SKM-1 treated with dmso at 0.1 percent for 144 hours (cell line): ENCODE data around the gene CBFA2T3.

Source experiments
- DNase-seq: peaks from one replicate; lab custom pipeline; 2025; ENCODE audit not compliant: unreplicated experiment; lab: John Stamatoyannopoulos, UW

Gene CBFA2T3

DNA sequence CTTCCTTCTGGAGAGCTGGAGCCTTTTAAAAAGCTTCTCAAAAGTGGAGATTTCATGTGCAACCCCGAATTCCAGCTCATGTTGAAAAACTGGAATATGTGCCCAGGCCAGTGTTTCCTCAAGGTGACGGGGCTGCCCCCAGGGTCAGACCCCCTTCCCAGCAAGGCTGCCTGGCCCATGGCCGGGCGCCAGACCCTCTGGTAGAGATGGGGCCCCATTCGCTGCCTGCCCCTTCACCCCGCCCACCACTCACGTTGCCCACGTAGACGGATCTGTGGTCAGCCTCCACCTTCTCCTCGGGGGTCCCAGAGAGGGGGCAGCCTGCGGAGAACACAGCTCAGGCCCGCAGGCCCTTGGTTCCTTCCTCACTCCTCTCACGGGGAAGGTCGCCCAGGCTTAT, 111.7 kb downstream of the CBFA2T3 start:
- no peak for DNase-seq

DNA sequence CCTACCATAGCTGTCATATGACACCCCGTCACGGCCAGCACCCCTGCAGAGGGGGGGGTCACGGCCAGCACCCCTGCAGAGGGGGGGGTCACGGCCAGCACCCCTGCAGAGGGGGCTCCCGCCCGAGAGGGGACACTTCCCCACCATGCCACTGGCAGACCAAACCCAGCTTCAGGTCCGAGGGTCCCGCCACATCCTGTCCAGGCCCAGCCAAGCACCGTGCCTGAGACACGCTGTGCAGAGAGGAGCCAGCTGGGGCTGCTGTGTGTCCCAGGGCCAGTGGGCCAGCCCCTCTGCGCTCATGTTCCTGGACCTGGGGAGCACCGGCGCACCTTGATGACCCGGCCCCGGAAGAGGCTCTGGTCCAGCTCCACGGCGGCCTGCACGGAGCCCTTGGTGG, 112.5 kb downstream of the CBFA2T3 start:
- DNase-seq: no peak

DNA sequence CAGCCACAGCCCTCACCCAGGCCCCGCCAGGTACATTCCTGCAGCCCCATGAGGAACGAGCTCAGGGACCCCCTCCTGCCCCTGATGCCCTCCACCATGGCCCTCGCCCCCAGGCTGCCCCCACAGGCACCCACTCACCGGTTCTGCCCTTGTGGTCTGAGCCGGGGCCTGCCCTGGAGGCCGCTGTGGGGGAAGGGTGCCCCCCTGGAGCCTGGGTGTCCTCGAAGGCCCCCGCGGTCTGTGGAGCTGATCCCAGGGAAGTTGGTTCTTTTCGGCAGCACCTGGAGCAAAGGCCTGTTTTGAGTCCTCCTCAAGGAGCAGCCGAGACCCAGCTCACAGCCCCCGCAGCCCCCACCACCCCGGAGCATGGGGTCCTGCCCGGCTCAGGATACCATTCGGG, 112.9 kb downstream of the CBFA2T3 start:
- DNase-seq: no peak

DNA sequence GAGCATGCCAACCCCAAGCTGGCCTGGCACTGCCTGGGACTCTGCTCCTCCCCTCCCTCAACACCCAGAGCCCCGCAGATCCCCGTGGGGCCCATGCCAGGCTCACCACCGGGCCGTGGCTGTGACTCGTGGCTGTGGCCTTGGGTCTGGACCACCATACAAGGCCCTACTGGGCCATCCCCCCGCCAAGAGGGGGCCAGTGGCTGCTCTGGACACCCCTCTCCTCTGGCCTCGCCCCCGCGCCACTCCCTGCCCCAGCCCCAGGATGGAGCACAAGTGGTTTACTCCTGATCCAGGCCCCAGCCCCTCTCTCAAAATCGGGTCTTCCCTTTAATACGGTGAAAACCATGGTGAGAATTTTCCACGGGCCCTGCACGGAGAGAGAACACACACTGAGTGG, 113.6 kb downstream of the CBFA2T3 start:
- no peak for DNase-seq

DNA sequence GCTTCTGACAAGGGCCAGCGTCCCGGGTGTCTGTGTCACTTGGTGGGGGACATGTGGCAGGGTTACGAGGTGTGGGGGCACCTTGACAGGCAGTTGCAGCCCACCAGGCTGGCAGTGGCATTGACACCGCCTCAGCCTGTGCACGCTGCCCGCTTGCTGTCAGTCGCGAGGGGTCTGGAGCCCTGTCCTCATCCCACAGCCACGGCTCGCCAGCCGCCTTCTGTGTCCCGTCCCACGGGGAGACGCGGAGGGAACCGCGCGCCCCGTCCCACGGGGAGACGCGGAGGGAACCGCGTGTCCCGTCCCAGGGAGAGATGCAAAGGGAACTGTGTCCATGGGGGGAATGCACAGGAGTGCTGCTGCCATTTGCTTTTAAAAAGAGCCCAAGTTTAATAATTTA, 114.0 kb downstream of the CBFA2T3 start:
- no peak for DNase-seq

DNA sequence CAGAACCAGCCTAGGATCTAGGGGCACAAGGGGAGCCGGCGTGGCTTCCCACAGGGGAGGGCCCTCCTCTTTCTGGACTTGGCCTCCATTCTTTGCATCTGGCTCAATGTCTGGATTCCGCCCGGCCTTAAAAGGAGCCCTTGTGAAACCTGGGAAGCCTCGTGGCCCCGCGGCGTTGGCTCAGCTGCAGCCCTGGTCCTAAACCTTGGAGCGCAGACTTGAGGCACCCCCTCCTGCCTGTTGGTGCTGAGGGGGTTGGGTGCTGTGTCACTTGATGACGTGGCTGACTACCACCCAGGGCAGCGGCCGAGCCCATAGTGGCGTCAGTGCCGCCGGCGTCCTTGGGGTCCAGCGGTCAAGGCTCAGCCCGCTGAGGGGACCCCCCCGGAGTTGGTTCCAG, 115.6 kb downstream of the CBFA2T3 start:
- no peak for DNase-seq

DNA sequence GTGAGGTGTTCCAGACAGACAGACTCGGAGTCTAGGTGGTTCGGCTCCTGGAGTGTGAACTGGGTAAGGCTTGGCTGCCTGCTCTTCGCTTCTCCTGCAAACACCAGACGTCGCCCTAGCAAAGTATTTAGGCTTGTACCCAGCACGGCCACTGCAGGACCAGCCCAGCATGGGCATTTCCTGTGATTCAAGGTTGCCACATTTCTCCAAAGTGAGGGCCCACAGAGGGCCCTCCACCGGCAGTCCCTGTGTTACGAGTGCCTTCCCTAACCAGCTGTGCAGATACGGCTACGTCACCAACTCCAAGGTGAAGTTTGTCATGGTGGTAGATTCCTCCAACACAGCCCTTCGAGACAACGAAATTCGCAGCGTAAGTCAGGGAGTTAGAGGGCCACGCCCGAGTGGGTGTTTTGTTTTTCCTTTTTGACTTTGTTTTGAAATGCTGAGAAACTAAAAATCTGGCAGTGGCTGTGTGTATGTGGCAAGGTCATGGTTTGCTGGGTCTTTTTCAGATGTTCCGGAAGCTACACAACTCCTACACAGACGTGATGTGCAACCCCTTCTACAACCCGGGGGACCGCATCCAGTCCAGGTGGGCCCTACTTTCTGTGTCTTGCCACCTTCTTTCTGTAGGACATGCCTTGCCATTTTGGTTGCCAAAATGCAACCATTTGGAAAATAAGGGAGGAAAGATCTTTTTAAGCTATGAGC, 117.5 kb downstream of the CBFA2T3 start:
- DNase-seq: no peak

DNA sequence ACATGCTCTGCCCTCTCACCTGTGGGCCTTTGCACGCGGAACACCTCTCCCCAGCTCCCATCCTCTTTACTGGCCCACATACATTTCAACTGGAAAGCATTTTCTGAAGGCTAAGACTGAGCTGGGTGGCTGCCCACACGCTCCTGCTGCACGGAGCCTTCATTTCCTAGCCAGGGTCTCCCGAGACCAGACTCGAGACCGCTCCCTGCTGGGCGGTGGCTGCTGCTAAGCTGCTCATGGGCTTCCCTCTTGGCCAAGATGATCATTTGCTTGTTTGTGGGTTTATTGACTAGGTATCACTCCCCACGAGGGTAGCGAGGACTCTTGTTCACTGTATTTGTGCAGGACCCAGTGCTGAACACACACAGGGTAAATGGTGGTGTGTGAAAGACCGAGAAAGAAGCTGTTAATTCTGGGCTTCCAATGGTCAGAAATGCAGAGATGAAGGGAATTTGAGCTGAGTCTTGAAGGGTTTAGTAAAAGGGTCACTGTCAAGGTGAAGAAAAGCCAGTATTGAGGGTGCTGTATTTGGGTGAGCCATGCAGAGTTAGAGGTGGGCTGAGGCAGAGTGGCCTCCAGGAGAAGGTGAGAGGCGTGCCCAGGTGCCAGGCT, 119.2 kb downstream of the CBFA2T3 start:
- DNase-seq: peak; percentile 78

DNA sequence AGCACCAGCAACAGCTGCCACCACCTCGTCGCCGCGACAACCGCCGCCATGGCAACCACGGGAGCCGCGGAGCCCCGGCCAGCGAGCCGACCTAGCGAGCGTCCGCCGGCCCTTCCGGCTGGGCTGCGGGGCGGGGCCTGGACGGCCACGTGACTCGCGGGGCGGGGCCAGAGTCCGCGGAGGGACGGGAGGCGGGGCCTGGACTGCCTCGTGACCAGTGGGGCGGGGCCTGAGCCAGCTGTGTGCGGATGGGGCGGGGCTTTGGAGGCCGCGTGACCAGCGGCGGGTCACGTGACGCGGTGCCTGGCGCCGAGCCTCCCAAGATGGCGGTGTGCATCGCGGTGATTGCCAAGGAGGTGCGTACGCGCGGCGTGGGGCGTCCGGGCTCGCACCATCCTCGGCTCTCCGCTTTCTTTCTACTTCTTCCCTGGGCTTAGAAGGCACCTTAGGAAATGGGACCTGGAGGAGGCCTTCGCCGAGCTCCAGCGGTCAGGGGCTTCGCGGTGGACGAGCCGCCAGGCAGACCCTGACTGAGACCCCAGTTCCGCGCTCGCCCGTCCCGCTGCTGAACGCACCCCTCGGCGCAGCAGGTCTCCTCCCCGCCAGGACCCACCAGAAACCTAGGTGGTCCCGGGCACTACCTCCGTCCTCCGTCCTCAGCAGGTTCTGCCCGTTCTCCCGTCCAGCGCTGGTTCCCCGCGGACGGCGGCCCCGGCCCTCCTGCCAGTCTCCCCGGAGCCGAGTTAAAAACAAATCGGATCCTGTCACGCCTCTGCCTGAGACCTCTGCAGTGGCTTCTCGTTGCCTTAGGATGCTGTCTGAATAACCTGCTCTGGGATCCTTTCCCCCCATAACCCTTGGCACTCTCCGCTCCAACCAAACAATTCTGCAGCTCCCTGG, 119.9 kb downstream of the CBFA2T3 start, which contains the start of the genes GALNS and TRAPPC2L:
Gene GALNS (minus strand): TSS at position 120 of the 900 bp plus-strand sequence. CDS start 70 bp downstream, at position 50.
Gene TRAPPC2L (plus strand): TSS at position 300 of the 900 bp plus-strand sequence. CDS start 24 bp downstream, at position 324.
- peak; percentile 92 for DNase-seq

DNA sequence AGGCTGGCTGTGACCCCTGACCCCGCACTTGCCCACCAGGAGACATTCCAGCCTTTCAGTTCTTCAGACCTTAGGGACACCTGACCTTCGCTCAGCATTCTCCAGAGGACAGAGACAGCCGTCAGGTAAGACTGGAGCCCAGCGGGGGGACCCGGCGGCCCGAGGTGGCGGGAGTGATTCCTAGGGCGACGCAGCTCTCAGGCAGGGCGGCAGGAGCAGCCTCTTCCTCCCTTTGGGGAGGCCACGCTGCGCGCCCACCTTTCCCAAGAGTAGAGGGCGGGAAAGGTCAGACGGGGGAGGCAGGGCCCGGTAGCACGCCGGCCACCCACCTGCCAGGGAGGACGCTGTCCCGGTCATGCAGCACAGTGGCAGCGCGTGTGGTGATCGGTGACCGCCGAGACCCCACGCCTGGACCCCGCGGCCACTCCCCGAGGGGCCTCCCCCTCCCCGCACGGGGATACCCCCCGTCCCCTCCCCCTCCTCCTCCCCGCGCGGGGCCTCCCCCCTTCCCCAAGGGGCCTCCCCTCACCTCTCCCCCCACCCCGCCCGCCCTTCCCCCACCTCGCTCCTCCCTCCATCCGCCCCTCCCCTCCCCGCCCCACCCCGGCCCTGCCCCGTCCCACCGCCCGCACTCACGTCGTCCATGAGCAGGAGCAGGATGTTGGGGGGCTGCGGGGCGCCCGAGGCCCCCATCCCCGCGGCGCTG, 120.7 kb downstream of the CBFA2T3 start:
- no peak for DNase-seq

DNA sequence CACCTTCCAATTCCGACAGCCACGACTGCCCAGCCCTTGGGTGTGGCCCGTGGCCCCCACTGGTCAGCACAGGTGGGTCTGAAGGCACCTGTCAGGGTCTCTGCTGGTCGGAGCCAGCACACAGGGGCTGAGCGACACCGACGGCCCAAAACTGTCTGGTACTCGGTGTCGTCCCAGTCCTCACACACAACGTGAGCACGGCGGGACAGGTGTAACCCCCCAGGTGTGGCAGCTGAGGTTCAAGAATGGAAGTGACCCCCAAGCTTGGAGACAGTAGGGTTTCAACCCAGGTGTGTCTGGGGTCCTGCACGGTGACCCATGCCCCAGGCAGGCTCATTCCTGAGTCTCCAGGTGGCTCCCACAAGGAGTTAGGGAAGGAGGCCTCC, 121.3 kb downstream of the CBFA2T3 start:
- no peak for DNase-seq

DNA sequence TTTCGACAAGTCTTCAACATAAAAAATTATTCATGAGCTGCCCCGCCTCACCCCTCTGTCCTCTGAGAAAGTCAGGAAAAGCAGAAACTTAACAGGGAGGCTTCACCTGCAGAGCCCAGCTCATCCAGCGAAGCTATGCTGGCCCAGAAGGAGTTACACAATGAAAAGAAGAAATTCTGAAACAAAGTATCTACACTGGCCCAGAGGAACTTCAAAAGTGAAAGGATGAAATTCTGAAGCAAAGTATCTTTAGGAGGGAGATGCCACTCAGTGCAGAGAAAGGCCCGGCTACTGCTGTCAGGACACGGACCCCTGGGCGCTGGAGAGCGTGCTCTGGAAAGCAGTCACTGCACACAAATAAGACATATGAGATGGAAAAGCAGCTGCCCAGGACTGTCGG, 121.8 kb downstream of the CBFA2T3 start:
- DNase-seq: no peak

DNA sequence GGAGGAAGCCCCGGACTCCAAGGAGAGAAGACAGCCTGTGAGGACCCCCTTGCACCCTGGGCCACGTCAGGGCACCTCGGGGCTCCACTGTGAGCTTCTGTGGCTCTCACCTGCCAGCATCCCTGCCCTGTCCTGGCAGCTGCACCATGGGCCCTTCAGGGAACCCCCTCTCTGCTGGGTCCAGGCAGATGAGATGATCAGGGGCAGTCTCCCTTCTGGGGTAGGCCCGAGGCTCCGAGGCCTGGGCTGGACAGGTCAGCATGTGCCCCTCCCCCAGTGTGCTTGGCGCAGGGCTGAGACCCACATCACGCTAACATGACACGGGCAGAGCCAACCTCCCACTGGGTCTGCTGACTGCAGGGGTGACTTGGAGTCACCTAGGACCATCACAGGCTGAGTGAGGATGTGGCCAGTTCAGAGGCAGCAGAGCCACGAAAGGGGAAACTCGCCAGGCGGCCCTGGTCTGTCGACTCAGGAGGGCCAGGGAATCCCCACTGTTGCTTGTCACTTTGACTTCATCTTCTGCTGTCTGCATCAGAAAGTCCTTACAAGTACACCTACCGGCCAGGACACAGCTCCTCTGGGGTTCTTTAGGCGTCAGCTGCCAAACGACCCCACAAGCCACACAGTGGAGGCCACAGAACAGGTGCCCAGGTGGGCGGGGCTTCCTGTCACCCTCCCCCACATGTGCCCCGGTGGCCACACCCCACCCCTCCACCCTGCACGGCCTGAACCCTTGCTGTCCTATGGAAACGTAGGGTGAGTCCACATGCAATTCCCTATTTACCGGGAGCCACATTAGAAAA, 122.5 kb downstream of the CBFA2T3 start:
- no peak for DNase-seq

DNA sequence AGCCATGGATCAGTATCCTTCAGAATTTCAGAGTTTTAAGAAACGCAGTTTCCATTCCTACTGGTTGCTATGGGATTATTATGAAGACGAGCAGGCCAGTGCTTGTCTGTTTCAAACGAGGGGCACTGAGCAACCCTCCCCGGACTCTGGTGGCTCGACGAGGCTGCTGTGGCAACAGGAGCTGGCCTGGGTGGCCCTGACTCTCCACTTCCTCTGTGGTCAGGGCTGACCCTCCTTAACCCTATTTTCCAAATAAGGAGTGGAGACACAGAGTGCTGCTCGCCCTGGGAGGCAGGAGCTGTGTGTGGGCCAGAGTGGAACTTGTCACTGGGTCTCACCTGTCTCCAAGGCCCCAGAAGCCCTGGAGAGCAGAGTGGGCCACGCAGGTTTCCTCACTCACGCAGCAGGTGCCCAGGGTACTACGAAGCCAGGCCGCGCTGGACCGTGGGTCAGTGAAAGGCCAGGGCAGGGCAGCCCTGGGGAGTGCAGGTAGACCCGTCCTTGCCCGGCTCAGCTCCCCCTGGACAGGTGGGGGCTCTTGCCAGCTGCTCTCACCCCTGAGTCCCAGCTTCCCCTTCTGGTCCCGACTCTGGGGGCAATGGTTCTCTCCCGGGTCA, 123.6 kb downstream of the CBFA2T3 start:
- peak; percentile 64 for DNase-seq

DNA sequence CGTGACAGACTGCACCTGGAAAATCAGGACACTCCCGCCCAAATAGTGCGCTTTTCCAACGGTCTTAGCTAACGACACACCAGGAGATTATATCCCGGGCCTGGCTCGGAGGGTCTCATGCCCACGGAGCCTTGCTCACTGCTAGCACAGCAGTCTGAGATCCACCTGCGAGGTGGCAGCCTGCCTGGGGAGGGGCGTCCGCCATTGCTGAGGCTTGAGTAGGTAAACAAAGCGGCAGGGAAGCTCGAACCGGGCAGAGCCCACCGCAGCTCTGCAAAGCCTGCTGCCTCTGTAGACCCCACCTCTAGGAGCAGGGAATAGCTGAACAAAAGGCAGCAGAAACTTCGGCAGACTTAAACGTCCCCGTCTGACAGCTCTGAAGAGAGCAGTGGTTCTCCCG, 125.4 kb downstream of the CBFA2T3 start:
- DNase-seq: no peak

DNA sequence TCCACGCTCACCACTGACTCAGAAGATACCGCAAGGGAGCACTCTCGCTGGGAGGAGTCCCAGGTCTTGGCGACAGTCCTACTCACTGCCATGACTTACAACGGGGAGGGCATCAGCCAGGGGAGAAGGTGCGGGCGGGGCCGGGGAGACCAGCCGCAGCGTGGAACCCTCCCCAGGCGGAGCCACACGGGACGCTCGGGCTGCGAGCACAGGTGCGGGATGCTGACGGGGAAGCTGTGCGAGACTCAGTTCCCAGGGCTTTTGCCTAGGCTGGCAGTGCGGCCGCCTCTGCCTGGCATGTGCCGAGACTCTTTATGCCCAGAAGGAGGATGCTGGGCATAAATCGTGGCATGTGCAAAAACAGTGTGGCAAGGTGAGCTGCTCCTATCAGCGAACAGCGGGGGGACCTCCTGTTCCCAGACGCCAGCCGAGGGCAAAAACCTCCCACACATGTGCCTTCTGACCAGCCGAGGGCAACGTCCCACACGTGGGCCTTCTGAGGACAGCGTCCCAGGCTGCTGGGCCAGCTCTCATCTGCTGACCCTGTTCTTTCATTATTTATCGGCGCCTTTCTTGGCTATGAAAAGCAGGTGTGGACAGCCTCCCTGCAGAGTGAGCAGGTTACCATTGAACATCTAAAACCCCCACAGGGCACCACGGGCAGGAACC, 126.3 kb downstream of the CBFA2T3 start:
- no peak for DNase-seq

DNA sequence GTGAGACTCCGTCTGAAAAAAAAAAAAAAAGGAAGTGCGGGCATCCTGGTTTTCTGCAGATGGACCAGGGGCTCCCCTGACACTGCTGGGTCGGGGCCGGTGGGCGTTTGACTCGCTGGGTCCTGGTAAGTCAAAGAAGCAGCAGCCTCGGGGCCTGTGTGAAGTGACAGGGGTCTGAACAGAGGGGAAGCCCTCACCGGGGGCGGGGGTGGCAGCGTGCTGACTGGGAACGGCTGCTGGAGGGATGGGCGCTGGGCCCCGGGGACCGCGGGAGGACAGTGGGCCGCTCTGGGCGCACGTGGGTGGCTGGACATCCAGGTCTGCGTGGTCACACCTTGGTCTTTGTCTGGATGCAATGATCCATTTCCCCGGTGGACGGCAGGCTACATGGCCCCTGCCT, 128.4 kb downstream of the CBFA2T3 start:
- no peak for DNase-seq

DNA sequence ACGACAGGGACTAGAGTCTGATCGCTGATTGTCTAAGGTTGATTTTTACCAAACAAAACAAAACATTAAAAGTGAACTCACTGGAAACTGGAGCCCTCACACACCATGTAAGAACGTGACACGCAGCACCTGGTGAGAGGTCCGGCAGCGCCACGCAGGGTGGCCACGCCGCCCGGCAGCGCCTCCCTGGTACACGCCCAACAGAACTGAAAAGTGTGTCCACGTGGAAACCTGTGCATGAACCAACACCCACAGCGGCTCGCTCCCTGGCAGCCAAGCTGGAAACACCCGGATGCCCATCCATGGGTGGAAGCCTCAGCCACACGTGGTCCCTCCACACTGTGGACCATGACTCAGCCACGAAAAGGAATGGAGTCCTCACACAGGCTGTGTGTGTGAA, 129.4 kb downstream of the CBFA2T3 start:
- no peak for DNase-seq

DNA sequence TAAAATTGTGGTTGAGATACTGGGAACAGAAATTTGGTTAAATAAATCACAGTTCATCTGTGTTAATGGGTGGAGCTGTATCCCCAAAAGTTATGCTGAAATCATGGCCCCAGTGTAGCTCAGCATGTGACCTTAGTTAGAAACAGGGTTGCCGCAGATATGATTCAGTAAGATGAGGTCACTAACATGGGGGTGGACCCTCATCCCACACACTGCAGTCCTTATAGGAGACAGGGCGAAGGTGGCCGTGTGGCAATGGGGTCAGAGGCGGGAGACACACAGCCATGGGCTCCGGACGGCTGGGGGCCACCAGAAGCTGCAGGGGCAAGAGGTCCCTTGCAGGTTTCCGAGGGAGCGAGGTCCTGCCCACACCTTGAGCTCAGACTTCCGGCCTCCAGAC, 130.9 kb downstream of the CBFA2T3 start:
- DNase-seq: no peak
